ENCODE measurements around the gene DOLK. TPM values are rescaled to one million over a fixed set of nuclear protein-coding genes. Genes with fewer than 3 reads are reported as not detected.
A peak's percentile ranks its signal among the peaks of the same experiment; 100 is the strongest.

Gene DOLK
- total RNA-seq, 1 experiment from 2014 or later: 14.8 TPM

DNA sequence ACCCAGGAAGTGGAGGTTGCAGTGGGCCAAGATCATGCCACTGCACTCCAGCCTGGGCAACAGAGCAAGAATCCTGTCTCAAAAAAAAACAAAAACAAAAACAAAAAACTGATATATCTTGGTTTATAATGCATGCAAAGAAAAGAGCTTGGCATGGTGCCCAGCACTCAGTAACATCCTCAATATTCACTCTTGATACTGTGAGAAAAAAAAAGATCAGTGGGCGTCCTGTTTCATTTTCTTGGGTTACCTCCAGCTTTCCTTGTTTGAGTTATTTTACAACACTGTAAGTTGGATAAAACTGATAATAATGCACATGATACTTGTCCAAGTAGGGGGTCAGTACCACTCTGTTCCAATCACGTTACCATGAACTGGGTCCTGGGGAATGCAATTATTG lies 18.8 kb downstream of the DOLK start:
- no peaks in the 10 kb centered on the region for H3K27me3 Mint-ChIP-seq (ENCODE audit: low read depth)
- no peaks in the 10 kb centered on the region for H3K9me3 Mint-ChIP-seq
- no peak overlapping the region for H3K4me3 Mint-ChIP-seq
- H3K27ac Mint-ChIP-seq: no peak overlapping the region
- DNase-seq (ENCODE audit: low spot score) (no peak), ATAC-seq (no peak)
- CTCF ChIA-PET: interaction anchor here (0.5 to 4.9 kb wide), 35 partner anchors 9 to 227 kb away, joined by 3 to 54 read pairs (median 5); partner anchors contain the start of genes DOLPP1, ENDOG, KYAT1 and LRRC8A
- no peaks in the 10 kb centered on the region for H3K36me3 Mint-ChIP-seq
- TF ChIP-seq EMX1 (CRISPR knock-in tag; IDR thresholded peaks at IDR 0.05): no peak
- no peak for TF ChIP-seq JUN (CRISPR knock-in tag; IDR thresholded peaks at IDR 0.05)
- H3K4me1 Mint-ChIP-seq: peaks cover 6% of the 10 kb centered on the region; the same call in 1 of the 2 replicates
- POLR2A ChIA-PET: interaction anchor here (1.3 to 2.0 kb wide), 2 partner anchors 47 to 111 kb away, joined by 3 to 6 read pairs; partner anchors contain the start of genes ENDOG, KYAT1 and LRRC8A

DNA sequence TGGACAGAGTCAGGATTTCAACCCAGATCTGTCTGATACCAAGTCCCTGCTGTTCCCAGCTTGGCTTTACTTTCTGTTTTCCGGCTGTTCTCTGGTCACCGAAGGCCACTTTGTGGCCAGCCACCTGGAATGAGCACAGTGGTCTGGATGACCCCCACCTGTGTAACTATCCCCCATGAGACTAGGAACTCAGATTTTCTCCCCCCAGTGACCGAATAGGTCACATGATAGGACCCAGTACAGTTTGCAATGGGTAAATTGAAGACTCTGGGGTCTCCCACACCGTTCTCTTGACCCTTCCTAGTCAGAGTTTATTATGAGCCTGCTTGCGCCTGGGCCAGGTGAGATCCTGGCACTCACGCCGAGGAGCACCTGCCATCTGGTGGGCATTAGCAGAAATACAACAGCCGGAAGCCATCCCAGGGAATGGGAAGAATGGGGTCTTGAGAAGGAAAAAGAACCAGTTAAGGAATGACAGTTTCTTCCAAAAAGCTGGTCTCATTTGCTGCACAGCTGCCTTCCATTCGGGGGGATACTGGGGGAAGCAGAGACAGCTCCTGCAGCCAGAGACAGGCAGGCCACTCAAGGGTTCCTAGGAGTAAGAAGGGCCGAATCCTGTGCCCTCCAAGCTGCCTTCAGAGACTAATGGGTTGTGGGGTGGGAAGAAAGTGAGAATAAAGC lies 19.5 kb downstream of the DOLK start:
- H3K36me3 Mint-ChIP-seq: no peaks in the 10 kb centered on the region
- ChIA-PET CTCF (interaction anchor here (0.5 to 4.9 kb wide), 41 partner anchors 10 to 625 kb away, joined by 3 to 54 read pairs (median 5); partner anchors contain the start of genes DOLPP1, ENDOG, KYAT1 and LRRC8A), POLR2A (interaction anchor here (1.3 to 2.0 kb wide), 2 partner anchors 46 to 110 kb away, joined by 3 to 6 read pairs; partner anchors contain the start of genes ENDOG, KYAT1 and LRRC8A)
- peak overlapping the region; percentile 86 for H3K27ac Mint-ChIP-seq
- no peak overlapping the region for H3K4me3 Mint-ChIP-seq
- H3K27me3 Mint-ChIP-seq (ENCODE audit: low read depth): no peaks in the 10 kb centered on the region
- TF ChIP-seq SP1 (CRISPR knock-in tag; conservative IDR thresholded peaks at IDR 0.05) (0 out of 2 replicates have a peak, but pooled peaks have one; percentile 43), GTF2I (CRISPR knock-in tag; conservative IDR thresholded peaks at IDR 0.05) (no peak), MXD4 (CRISPR knock-in tag; IDR thresholded peaks at IDR 0.05; ENCODE audit: borderline replicate concordance) (no peak), GRHL2 (CRISPR knock-in tag; IDR thresholded peaks at IDR 0.05; ENCODE audit: insufficient replicate concordance, severe bottlenecking) (no peak), ZNF219 (CRISPR knock-in tag; IDR thresholded peaks at IDR 0.05; ENCODE audit: borderline replicate concordance) (no peak), ELF4 (CRISPR knock-in tag; IDR thresholded peaks at IDR 0.05; ENCODE audit: low read depth) (no peak)
- TF ChIP-seq, protein P1, sequence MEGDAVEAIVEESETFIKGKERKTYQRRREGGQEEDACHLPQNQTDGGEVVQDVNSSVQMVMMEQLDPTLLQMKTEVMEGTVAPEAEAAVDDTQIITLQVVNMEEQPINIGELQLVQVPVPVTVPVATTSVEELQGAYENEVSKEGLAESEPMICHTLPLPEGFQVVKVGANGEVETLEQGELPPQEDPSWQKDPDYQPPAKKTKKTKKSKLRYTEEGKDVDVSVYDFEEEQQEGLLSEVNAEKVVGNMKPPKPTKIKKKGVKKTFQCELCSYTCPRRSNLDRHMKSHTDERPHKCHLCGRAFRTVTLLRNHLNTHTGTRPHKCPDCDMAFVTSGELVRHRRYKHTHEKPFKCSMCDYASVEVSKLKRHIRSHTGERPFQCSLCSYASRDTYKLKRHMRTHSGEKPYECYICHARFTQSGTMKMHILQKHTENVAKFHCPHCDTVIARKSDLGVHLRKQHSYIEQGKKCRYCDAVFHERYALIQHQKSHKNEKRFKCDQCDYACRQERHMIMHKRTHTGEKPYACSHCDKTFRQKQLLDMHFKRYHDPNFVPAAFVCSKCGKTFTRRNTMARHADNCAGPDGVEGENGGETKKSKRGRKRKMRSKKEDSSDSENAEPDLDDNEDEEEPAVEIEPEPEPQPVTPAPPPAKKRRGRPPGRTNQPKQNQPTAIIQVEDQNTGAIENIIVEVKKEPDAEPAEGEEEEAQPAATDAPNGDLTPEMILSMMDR (IDR thresholded peaks at IDR 0.05): peak; percentile 87
- TF ChIP-seq, protein P2, sequence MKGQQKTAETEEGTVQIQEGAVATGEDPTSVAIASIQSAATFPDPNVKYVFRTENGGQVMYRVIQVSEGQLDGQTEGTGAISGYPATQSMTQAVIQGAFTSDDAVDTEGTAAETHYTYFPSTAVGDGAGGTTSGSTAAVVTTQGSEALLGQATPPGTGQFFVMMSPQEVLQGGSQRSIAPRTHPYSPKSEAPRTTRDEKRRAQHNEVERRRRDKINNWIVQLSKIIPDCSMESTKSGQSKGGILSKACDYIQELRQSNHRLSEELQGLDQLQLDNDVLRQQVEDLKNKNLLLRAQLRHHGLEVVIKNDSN (CRISPR knock-in tag; IDR thresholded peaks at IDR 0.05): 0 out of 2 replicates have a peak, but pooled peaks have one; percentile 21
- TF ChIP-seq, protein P3, sequence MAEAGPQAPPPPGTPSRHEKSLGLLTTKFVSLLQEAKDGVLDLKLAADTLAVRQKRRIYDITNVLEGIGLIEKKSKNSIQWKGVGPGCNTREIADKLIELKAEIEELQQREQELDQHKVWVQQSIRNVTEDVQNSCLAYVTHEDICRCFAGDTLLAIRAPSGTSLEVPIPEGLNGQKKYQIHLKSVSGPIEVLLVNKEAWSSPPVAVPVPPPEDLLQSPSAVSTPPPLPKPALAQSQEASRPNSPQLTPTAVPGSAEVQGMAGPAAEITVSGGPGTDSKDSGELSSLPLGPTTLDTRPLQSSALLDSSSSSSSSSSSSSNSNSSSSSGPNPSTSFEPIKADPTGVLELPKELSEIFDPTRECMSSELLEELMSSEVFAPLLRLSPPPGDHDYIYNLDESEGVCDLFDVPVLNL (CRISPR knock-in tag; IDR thresholded peaks at IDR 0.05; ENCODE audit: borderline replicate concordance, low read depth): no peak
- peak; percentile 96 for ATAC-seq
- peak; percentile 79 for DNase-seq (ENCODE audit: low spot score)
- H3K4me1 Mint-ChIP-seq: peaks cover 6% of the 10 kb centered on the region; the same call in 1 of the 2 replicates
- H3K9me3 Mint-ChIP-seq: no peaks in the 10 kb centered on the region

DNA sequence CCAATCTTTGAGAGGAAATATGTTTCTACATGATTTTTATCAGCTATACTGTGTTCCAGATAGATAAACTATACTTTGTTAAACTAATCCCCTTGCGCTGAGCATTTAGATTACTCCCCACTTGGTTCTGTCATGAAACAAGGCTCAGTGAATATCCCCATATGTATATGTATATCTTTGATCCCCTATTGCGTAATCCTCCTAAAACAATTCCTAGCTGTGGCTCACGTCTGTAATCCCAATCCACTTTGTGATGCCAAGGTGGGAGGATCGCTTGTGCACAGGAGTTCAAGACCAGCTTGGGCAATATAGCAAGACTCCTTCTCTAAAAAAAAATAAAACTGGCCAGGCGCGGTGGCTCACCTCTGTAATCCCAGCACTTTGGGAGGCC lies 23.9 kb downstream of the DOLK start:
- DNase-seq (ENCODE audit: low spot score): no peak
- CTCF ChIA-PET: interaction anchor here (0.6 to 1.4 kb wide), 3 partner anchors 46 to 105 kb away, joined by 3 to 4 read pairs (median 3); partner anchors contain the start of genes ENDOG and SH3GLB2
- TF ChIP-seq FOXP1 (CRISPR knock-in tag; IDR thresholded peaks at IDR 0.05; ENCODE audit: borderline replicate concordance): no peak
- TF ChIP-seq NFATC4 (CRISPR knock-in tag; IDR thresholded peaks at IDR 0.05): no peak
- no peak for ATAC-seq
- Mint-ChIP-seq H3K9me3 (no peaks in the 10 kb centered on the region), H3K27me3 (ENCODE audit: low read depth) (no peaks in the 10 kb centered on the region), H3K36me3 (0 out of 2 replicates have a peak, but pooled peaks cover 4% of the 10 kb centered on the region), H3K4me3 (peak overlapping the region; percentile 75), H3K27ac (no peak overlapping the region), H3K4me1 (peaks cover 18% of the 10 kb centered on the region)
- POLR2A ChIA-PET: no interaction called here
